Activated T-helper 2 cell treated with anti-CD3 and anti-CD28 coated beads, Interferon-gamma antibody, Interleukin-2, Interleukin-4, amounts not matched to agents 10 μg/mL and 5 μg/mL and 100 μg/mL, durations not matched to agents 14 hours and 24 hours and 36 hours (primary cell): Measurements from ENCODE around the gene WDR70. TPM values are rescaled to one million over a fixed set of nuclear protein-coding genes. Genes with fewer than 3 reads are reported as not detected.
"Not testable (repeated sequence)": the region's sequence is repeated elsewhere in the genome, so short reads cannot be mapped to it uniquely, and the experiment has no call there.

Experiments
- DNase-seq: peaks from one replicate; pipeline ENCODE4 v3.0.0; 2021; ENCODE audit warnings: low spot score
- H3K27ac Mint-ChIP-seq: one replicate; pipeline ENCODE4 v1.8.0; 2021; ENCODE audit warnings: mixed read lengths
- H3K27me3 Mint-ChIP-seq: one replicate; pipeline ENCODE4 v1.8.0; 2021; ENCODE audit warnings: low read depth, mixed read lengths
- H3K36me3 Mint-ChIP-seq: one replicate; pipeline ENCODE4 v1.8.0; 2021; ENCODE audit warnings: low read depth, mixed read lengths
- H3K4me1 Mint-ChIP-seq: one replicate; pipeline ENCODE4 v1.8.0; 2021; ENCODE audit warnings: low read depth, mixed read lengths
- H3K4me3 Mint-ChIP-seq: one replicate; pipeline ENCODE4 v1.8.0; 2021; ENCODE audit warnings: low read depth, mild to moderate bottlenecking, moderate library complexity, mixed read lengths
- H3K9me3 Mint-ChIP-seq: one replicate; pipeline ENCODE4 v1.8.0; 2021; ENCODE audit warnings: mixed read lengths
- intact Hi-C: fragments of 100-400 bp; cut with micrococcal nuclease; formaldehyde crosslinking; loops from one replicate; pipeline ENCODE4 v1.15.1; 2023
- total RNA-seq: library from RNA; stranded (reverse); gene quantifications from 2 replicates; pipeline ENCODE4 v1.2.3, GENCODE V29; 2022

WDR70 gene
- total RNA-seq, 1 donor from 2014 or later = 37.9 TPM

- no peaks in the 10 kb centered on the region for H3K4me1 Mint-ChIP-seq
These were observed 407.3 kb downstream of the WDR70 start for GRCh38 chr5:37786416-37786815.

GRCh38 chr5:37786862-37787519 is 407.9 kb downstream of the WDR70 start:
- intact Hi-C loops = no loop called here
- H3K36me3 Mint-ChIP-seq = no peaks in the 10 kb centered on the region
- H3K9me3 Mint-ChIP-seq = peaks cover 7% of the 10 kb centered on the region
- no peaks in the 10 kb centered on the region for H3K4me1 Mint-ChIP-seq
- no peak overlapping the region for H3K4me3 Mint-ChIP-seq
- no peak overlapping the region for H3K27ac Mint-ChIP-seq
- no peak for DNase-seq
- H3K27me3 Mint-ChIP-seq = peaks cover 3% of the 10 kb centered on the region

More at GRCh38 chr5:37786416-37786815, 407.3 kb downstream of the WDR70 start:
- Mint-ChIP-seq H3K9me3 (peaks cover under 1% of the 10 kb centered on the region), H3K36me3 (no peaks in the 10 kb centered on the region), H3K4me3 (no peak overlapping the region), H3K27ac (no peak overlapping the region), H3K27me3 (peaks cover 3% of the 10 kb centered on the region)
- intact Hi-C loops = no loop called here
- DNase-seq = no peak

- Mint-ChIP-seq H3K36me3 (no peaks in the 10 kb centered on the region), H3K27ac (no peak overlapping the region), H3K27me3 (peaks cover 3% of the 10 kb centered on the region), H3K4me1 (no peaks in the 10 kb centered on the region), H3K4me3 (no peak overlapping the region), H3K9me3 (peaks cover 8% of the 10 kb centered on the region)
- intact Hi-C loops = no loop called here
- DNase-seq = no peak
These were observed 408.6 kb downstream of the WDR70 start for GRCh38 chr5:37787742-37788141.

GRCh38 chr5:37789991-37790390 is 410.9 kb downstream of the WDR70 start:
- intact Hi-C loops = no loop called here
- H3K27ac Mint-ChIP-seq = no peak overlapping the region
- H3K4me3 Mint-ChIP-seq = no peak overlapping the region
- no peaks in the 10 kb centered on the region for H3K4me1 Mint-ChIP-seq
- no peak for DNase-seq
- no peaks in the 10 kb centered on the region for H3K36me3 Mint-ChIP-seq
- peaks cover 22% of the 10 kb centered on the region for H3K9me3 Mint-ChIP-seq
- peaks cover 1% of the 10 kb centered on the region for H3K27me3 Mint-ChIP-seq

GRCh38 chr5:37791321-37791720 is 412.2 kb downstream of the WDR70 start:
- Mint-ChIP-seq H3K4me3 (no peak overlapping the region), H3K27me3 (peaks cover 1% of the 10 kb centered on the region), H3K4me1 (no peaks in the 10 kb centered on the region), H3K36me3 (no peaks in the 10 kb centered on the region), H3K9me3 (peaks cover 26% of the 10 kb centered on the region), H3K27ac (no peak overlapping the region)
- intact Hi-C loops = no loop called here
- DNase-seq = no peak

- no peak for DNase-seq
- Mint-ChIP-seq H3K4me3 (no peak overlapping the region), H3K27me3 (peaks cover 4% of the 10 kb centered on the region), H3K36me3 (no peaks in the 10 kb centered on the region), H3K27ac (no peak overlapping the region), H3K9me3 (peaks cover 30% of the 10 kb centered on the region), H3K4me1 (no peaks in the 10 kb centered on the region)
- intact Hi-C loops = no loop called here
These were observed 414.0 kb downstream of the WDR70 start for GRCh38 chr5:37792975-37793631.

GRCh38 chr5:37795292-37795691 is 416.2 kb downstream of the WDR70 start:
- not testable (repeated sequence) for H3K4me1 Mint-ChIP-seq

GRCh38 chr5:37796435-37796834 is 417.3 kb downstream of the WDR70 start:
- H3K27ac Mint-ChIP-seq = not testable (repeated sequence)

More at GRCh38 chr5:37795292-37795691, 416.2 kb downstream of the WDR70 start:
- H3K9me3 Mint-ChIP-seq = peaks cover 30% of the 10 kb centered on the region
- H3K27ac Mint-ChIP-seq, H3K36me3 Mint-ChIP-seq, H3K4me3 Mint-ChIP-seq, H3K27me3 Mint-ChIP-seq, DNase-seq, intact Hi-C loops: not testable (repeated sequence)

GRCh38 chr5:37799865-37800421 is 420.8 kb downstream of the WDR70 start:
- Mint-ChIP-seq H3K4me1 (no peaks in the 10 kb centered on the region), H3K27ac (no peak overlapping the region), H3K4me3 (no peak overlapping the region), H3K36me3 (no peaks in the 10 kb centered on the region), H3K9me3 (peaks cover 8% of the 10 kb centered on the region), H3K27me3 (peaks cover 14% of the 10 kb centered on the region)
- no peak for DNase-seq
- intact Hi-C loops = no loop called here

More at GRCh38 chr5:37796435-37796834, 417.3 kb downstream of the WDR70 start:
- H3K4me3 Mint-ChIP-seq, DNase-seq, H3K27me3 Mint-ChIP-seq, H3K4me1 Mint-ChIP-seq, intact Hi-C loops, H3K36me3 Mint-ChIP-seq: not testable (repeated sequence)
- H3K9me3 Mint-ChIP-seq = peaks cover 29% of the 10 kb centered on the region

GRCh38 chr5:37801521-37801920 is 422.4 kb downstream of the WDR70 start:
- intact Hi-C loops = no loop called here
- Mint-ChIP-seq H3K9me3 (peaks cover 3% of the 10 kb centered on the region), H3K27me3 (peaks cover 14% of the 10 kb centered on the region), H3K4me1 (no peaks in the 10 kb centered on the region), H3K27ac (no peak overlapping the region), H3K36me3 (no peaks in the 10 kb centered on the region), H3K4me3 (no peak overlapping the region)
- no peak for DNase-seq

Other genes starting within 250 kb of the WDR70 start
- gene CPLANE1, start 129.9 kb upstream of the WDR70 start, total RNA-seq = 7.7 and 9.1 TPM in 2 replicates
- 66.8 and 69.8 TPM in 2 replicates for gene NUP155, start 8.2 kb upstream of the WDR70 start, total RNA-seq